PFSK-1 (cell line): ENCODE data around the gene ACBD4. TPM values are rescaled to one million over a fixed set of nuclear protein-coding genes. Genes with fewer than 3 reads are reported as not detected.
A peak's percentile ranks its signal among the peaks of the same experiment; 100 is the strongest.

Experiments
- FOXP2 ChIP-seq: optimal IDR thresholded peaks from 2 replicates; pipeline ENCODE3; 2011; ENCODE audit warnings: borderline replicate concordance, control low read depth, inconsistent platforms; ENCODE audit not compliant: insufficient read depth; ENCODE audit errors: extremely low read length, extremely low read depth
- POLR2AphosphoS5 ChIP-seq: IDR thresholded peaks from 2 replicates; pipeline ENCODE4 v1.6.1; 2012; ENCODE audit warnings: low read depth, mild to moderate bottlenecking, control low read depth, low read length, moderate library complexity
- REST ChIP-seq, 2 experiments: IDR thresholded peaks; 2 replicates each; pipeline versions ENCODE4 v1.6.1 to v1.8.0; 2011 to 2012; ENCODE audit warnings: low read depth in 2 of 2, low read length in 2 of 2, control low read depth in 1 of 2, inconsistent platforms in 1 of 2, mild to moderate bottlenecking in 1 of 2, moderate library complexity in 1 of 2; ENCODE audit not compliant: insufficient read depth in 1 of 2
- SIN3A ChIP-seq: IDR thresholded peaks from 2 replicates; pipeline ENCODE4 v1.6.1; 2012; ENCODE audit warnings: mild to moderate bottlenecking, low read length, moderate library complexity, borderline replicate concordance; ENCODE audit not compliant: insufficient read depth
- TAF1 ChIP-seq: IDR thresholded peaks from 2 replicates; pipeline ENCODE4 v1.6.1; 2012; ENCODE audit warnings: low read length, control low read depth, borderline replicate concordance; ENCODE audit not compliant: insufficient read depth
- polyA plus RNA-seq: library from polyadenylated mRNA; unstranded; fragments of >200 nt; gene quantifications from one replicate; pipeline ENCODE4 v1.2.1, GENCODE V29; 2012; ENCODE audit warnings: low read depth, missing spikeins; ENCODE audit not compliant: insufficient read length

Gene ACBD4
- 13.6 TPM for polyA plus RNA-seq

- TF ChIP-seq FOXP2 (peak; percentile 89), POLR2AphosphoS5 (peak; percentile 78), SIN3A (no peak), TAF1 (0 out of 2 replicates have a peak, but pooled peaks have one; percentile 15), REST (IDR thresholded peaks at IDR 0.05; ENCODE audit: insufficient read depth in 1 of 2, low read depth in 2 of 2, low read length in 2 of 2) (no peak)
Observed at GRCh38 chr17:45135192-45135977, at the start of gene ACBD4. Gene ACBD4, plus strand, starts transcription at chr17:45135687. Its CDS starts 458 bp downstream, at chr17:45136145.

- TF ChIP-seq REST (IDR thresholded peaks at IDR 0.05; ENCODE audit: insufficient read depth in 1 of 2, low read depth in 2 of 2, low read length in 2 of 2), result no peak
- no peak for TF ChIP-seq POLR2AphosphoS5
- no peak for TF ChIP-seq FOXP2
- no peak for TF ChIP-seq SIN3A
- TF ChIP-seq TAF1, result no peak
Observed at GRCh38 chr17:45086391-45086790, 49.1 kb upstream of the ACBD4 start.

- TF ChIP-seq POLR2AphosphoS5, result no peak
- TF ChIP-seq TAF1, result no peak
- no peak for TF ChIP-seq FOXP2
- no peak for TF ChIP-seq SIN3A
- TF ChIP-seq REST (IDR thresholded peaks at IDR 0.05; ENCODE audit: insufficient read depth in 1 of 2, low read depth in 2 of 2, low read length in 2 of 2), result no peak
Observed at GRCh38 chr17:45086865-45087503, 48.5 kb upstream of the ACBD4 start.

GRCh38 chr17:45087504-45087975 lies 47.9 kb upstream of the ACBD4 start:
- TF ChIP-seq REST (IDR thresholded peaks at IDR 0.05; ENCODE audit: insufficient read depth in 1 of 2, low read depth in 2 of 2, low read length in 2 of 2), result no peak
- TF ChIP-seq FOXP2, result no peak
- TF ChIP-seq POLR2AphosphoS5, result no peak
- no peak for TF ChIP-seq SIN3A
- no peak for TF ChIP-seq TAF1
